Keratinocyte (primary cell): ENCODE results near the gene TMEM254. TPM values are rescaled to one million over a fixed set of nuclear protein-coding genes. Genes with fewer than 3 reads are reported as not detected.

Source experiments
- DNase-seq: peaks from one replicate; pipeline ENCODE4 v3.0.0-alpha.2; 2011; ENCODE audit warnings: low read depth, missing footprints, low spot score
- FAIRE-seq: peaks from 2 replicates; lab custom pipeline; 2011; peaks lifted over from hg19 to GRCh38; lab: Jason Lieb, UNC
- H2AFZ ChIP-seq: 2 replicates; pipeline ENCODE4 v1.6.0; 2012; ENCODE audit warnings: low read length, control low read depth, inconsistent platforms; ENCODE audit not compliant: control insufficient read depth
- H3K27ac ChIP-seq: 2 replicates; pipeline ENCODE4 v1.5.1; 2011; ENCODE audit warnings: low read length; ENCODE audit not compliant: control insufficient read depth, insufficient read depth
- H3K27me3 ChIP-seq: 3 replicates; pipeline ENCODE4 v1.6.0; 2011; ENCODE audit warnings: low read length; ENCODE audit not compliant: control insufficient read depth, insufficient read depth; ENCODE audit errors: extremely low read depth
- H3K36me3 ChIP-seq, 2 experiments: 2 replicates in 1 of 2; 3 replicates in 1 of 2; pipeline ENCODE4 v1.5.1; 2011; ENCODE audit warnings: low read length in 2 of 2, mild to moderate bottlenecking in 1 of 2; ENCODE audit not compliant: control insufficient read depth in 2 of 2, insufficient read depth in 2 of 2; ENCODE audit errors: extremely low read depth in 1 of 2
- H3K4me1 ChIP-seq: 3 replicates; pipeline ENCODE4 v1.5.1; 2011; ENCODE audit warnings: low read length; ENCODE audit not compliant: control insufficient read depth, insufficient read depth; ENCODE audit errors: extremely low read depth
- H3K4me2 ChIP-seq: 3 replicates; pipeline ENCODE4 v1.6.0; 2011; ENCODE audit warnings: low read depth, low read length; ENCODE audit not compliant: control insufficient read depth, insufficient read depth; ENCODE audit errors: extremely low read depth
- H3K4me3 ChIP-seq, 3 experiments: fragments of 200-600 bp in 1 of 3; sonication (generic) in 1 of 3; 2 replicates in 2 of 3; 3 replicates in 1 of 3; pipeline ENCODE4 v1.5.1; 2011 to 2016; ENCODE audit warnings: low read length in 3 of 3, mild to moderate bottlenecking in 3 of 3, control low read depth in 2 of 3, inconsistent platforms in 1 of 3, low read depth in 1 of 3, mixed read lengths in 1 of 3, mixed run types in 1 of 3, moderate library complexity in 1 of 3; ENCODE audit not compliant: control insufficient read depth in 2 of 3, insufficient read depth in 2 of 3; ENCODE audit errors: extremely low read depth in 1 of 3
- H3K79me2 ChIP-seq: 2 replicates; pipeline ENCODE4 v1.6.0; 2012; ENCODE audit warnings: low read length; ENCODE audit not compliant: control insufficient read depth, insufficient read depth
- H3K9ac ChIP-seq: 3 replicates; pipeline ENCODE4 v1.6.0; 2011; ENCODE audit warnings: low read length; ENCODE audit not compliant: control insufficient read depth, insufficient read depth; ENCODE audit errors: extremely low read depth
- H3K9me1 ChIP-seq: 3 replicates; pipeline ENCODE4 v1.6.0; 2011; ENCODE audit warnings: low read length; ENCODE audit not compliant: control insufficient read depth, insufficient read depth; ENCODE audit errors: extremely low read depth
- H3K9me3 ChIP-seq: 2 replicates; pipeline ENCODE4 v1.5.1; 2012; ENCODE audit warnings: low read depth, low read length; ENCODE audit not compliant: control insufficient read depth
- H4K20me1 ChIP-seq: 3 replicates; pipeline ENCODE4 v1.6.0; 2011; ENCODE audit warnings: low read length; ENCODE audit not compliant: control insufficient read depth, insufficient read depth; ENCODE audit errors: extremely low read depth
- CTCF ChIP-seq, 3 experiments: IDR thresholded peaks in 1 of 3; conservative IDR thresholded peaks in 1 of 3; optimal IDR thresholded peaks in 1 of 3; 2 replicates in 2 of 3; 3 replicates in 1 of 3; pipeline versions ENCODE3 to v1.5.1; 2011; ENCODE audit warnings: low read length in 3 of 3, mild to moderate bottlenecking in 3 of 3, moderate library complexity in 2 of 3, control low read depth in 1 of 3, inconsistent platforms in 1 of 3; ENCODE audit not compliant: insufficient read depth in 2 of 3; ENCODE audit errors: extremely low read depth in 1 of 3
- EZH2 ChIP-seq: IDR thresholded peaks from one replicate; pipeline ENCODE4 v1.6.1; 2012; ENCODE audit warnings: inconsistent platforms, mild to moderate bottlenecking, low read length, moderate library complexity
- dilution Hi-C: fragments of 300-500 bp; cut with MboI; formaldehyde crosslinking; loops from one replicate; pipeline ENCODE4 v1.7.0; 2020; ENCODE audit warnings: low sequenced_read_pairs; ENCODE audit not compliant: extremely low pct_ligation_motif_present
- polyA plus RNA-seq, 5 experiments: library from polyadenylated mRNA; depleted of rRNA in 3 of 5; stranded (reverse) in 3 of 5; stranded (forward) in 1 of 5; unstranded in 1 of 5; fragments of >200 nt; gene quantifications; 1 replicate in 1 of 5; 2 replicates in 3 of 5; 3 replicates in 1 of 5; pipeline versions ENCODE4 v1.2.1 to v1.2.3, GENCODE V29; 2011 to 2012; ENCODE audit warnings: missing spikeins in 2 of 5, low read depth in 1 of 5, low replicate concordance in 1 of 5

The TMEM254 gene
- polyA plus RNA-seq, 1 donor (not counting 4 experiments of a cell fraction or from before 2014, with no cell fraction given) = 34.0 TPM

DNA sequence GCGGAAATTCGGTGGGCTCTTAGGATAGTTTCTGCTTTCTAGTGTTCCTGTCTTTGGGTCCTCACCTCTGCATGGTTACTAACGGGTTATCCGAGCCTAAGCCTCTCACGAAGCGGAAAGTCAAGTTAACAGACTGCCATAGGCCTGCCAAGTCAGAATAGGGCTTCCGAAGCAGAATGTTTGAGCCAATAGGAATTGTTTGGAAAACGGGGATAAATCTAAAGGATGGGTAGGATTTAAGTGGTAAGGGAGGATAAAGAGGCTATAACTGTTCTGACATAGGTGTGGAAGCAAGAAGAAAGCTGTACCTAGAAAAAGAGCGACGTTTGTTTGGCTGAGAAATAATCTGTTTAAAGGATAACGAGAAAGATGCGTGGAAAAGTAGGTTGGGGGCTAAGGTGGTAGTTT, 851 bp downstream of the TMEM254 start:
- Histone ChIP-seq H3K4me3 (peak overlapping the region; percentile 72 to 99 (median 92)), H3K27me3 (no peaks in the 10 kb centered on the region), H3K36me3 (peaks cover 0 to under 1% of the 10 kb centered on the region in 2 experiments), H3K27ac (peak overlapping the region; percentile 93), H2AFZ (peak overlapping the region; percentile 90), H3K9ac (peak overlapping the region; percentile 89), H3K9me1 (no peaks in the 10 kb centered on the region), H3K4me1 (peaks cover 25% of the 10 kb centered on the region), H3K79me2 (peaks cover 3% of the 10 kb centered on the region), H3K9me3 (no peaks in the 10 kb centered on the region), H3K4me2 (peak overlapping the region; percentile 98), H4K20me1 (no peaks in the 10 kb centered on the region)
- TF ChIP-seq EZH2 = no peak
- dilution Hi-C loops = no loop called here
- FAIRE-seq (peak; percentile 57), DNase-seq (no peak)

- peaks cover 3% of the 10 kb centered on the region for H3K79me2 ChIP-seq
- no peak overlapping the region for H3K4me3 ChIP-seq
- FAIRE-seq (no peak), DNase-seq (no peak)
- peaks cover 23% of the 10 kb centered on the region for H3K4me1 ChIP-seq
- TF ChIP-seq EZH2 = no peak
- no peak for TF ChIP-seq CTCF (optimal IDR thresholded peaks at IDR 0.05 in 1 of 3, IDR thresholded peaks at IDR 0.05 in 1 of 3, conservative IDR thresholded peaks at IDR 0.05 in 1 of 3; ENCODE audit: extremely low read depth in 1 of 3, insufficient read depth in 2 of 3, low read length in 3 of 3)
- no peaks in the 10 kb centered on the region for H4K20me1 ChIP-seq
- peak overlapping the region; percentile 99 for H3K27ac ChIP-seq
- no peaks in the 10 kb centered on the region for H3K27me3 ChIP-seq
- peaks cover 0 to 2% of the 10 kb centered on the region in 2 experiments for H3K36me3 ChIP-seq
- H3K9me1 ChIP-seq = no peaks in the 10 kb centered on the region
- no peaks in the 10 kb centered on the region for H3K9me3 ChIP-seq
- dilution Hi-C loops = no loop called here
- H3K4me2 ChIP-seq = no peak overlapping the region
- H2AFZ ChIP-seq = no peak overlapping the region
- H3K9ac ChIP-seq = no peak overlapping the region
These were observed 2.6 kb downstream of the TMEM254 start for GRCh38 chr10:80081026-80081425.
